ENCODE data around the gene FBXO34.

The FBXO34 gene

GRCh38 chr14:55327179-55327578, 56.0 kb downstream of the FBXO34 start:
- in situ Hi-C loops (cut with HindIII; ENCODE audit: low sequenced_read_pairs), result no loop called here
- DNase-seq (ENCODE audit: low read depth, low spot score), result no peak
- no peak overlapping the region for H3K4me3 ChIP-seq (ENCODE audit: low read depth, low read length)
- no peak for TF ChIP-seq CTCF (IDR thresholded peaks at IDR 0.05; ENCODE audit: low read depth, low read length)

GRCh38 chr14:55328317-55328716, 57.1 kb downstream of the FBXO34 start:
- H3K4me3 ChIP-seq (ENCODE audit: low read depth, low read length), result no peak overlapping the region
- TF ChIP-seq CTCF (IDR thresholded peaks at IDR 0.05; ENCODE audit: low read depth, low read length), result no peak
- in situ Hi-C loops (cut with HindIII; ENCODE audit: low sequenced_read_pairs), result no loop called here
- no peak for DNase-seq (ENCODE audit: low read depth, low spot score)

- in situ Hi-C loops (cut with HindIII; ENCODE audit: low sequenced_read_pairs), result no loop called here
- DNase-seq (ENCODE audit: low read depth, low spot score), result no peak
- no peak overlapping the region for H3K4me3 ChIP-seq (ENCODE audit: low read depth, low read length)
- TF ChIP-seq CTCF (IDR thresholded peaks at IDR 0.05; ENCODE audit: low read depth, low read length), result no peak
Measured at GRCh38 chr14:55329999-55330710, 58.9 kb downstream of the FBXO34 start.

GRCh38 chr14:55332654-55333570, 61.7 kb downstream of the FBXO34 start:
- in situ Hi-C loops (cut with HindIII; ENCODE audit: low sequenced_read_pairs), result no loop called here
- TF ChIP-seq CTCF (IDR thresholded peaks at IDR 0.05; ENCODE audit: low read depth, low read length), result no peak
- H3K4me3 ChIP-seq (ENCODE audit: low read depth, low read length), result no peak overlapping the region
- peak; percentile 51 for DNase-seq (ENCODE audit: low read depth, low spot score)

GRCh38 chr14:55333711-55334485, 62.7 kb downstream of the FBXO34 start:
- no peak overlapping the region for H3K4me3 ChIP-seq (ENCODE audit: low read depth, low read length)
- no peak for TF ChIP-seq CTCF (IDR thresholded peaks at IDR 0.05; ENCODE audit: low read depth, low read length)
- in situ Hi-C loops (cut with HindIII; ENCODE audit: low sequenced_read_pairs), result no loop called here
- peak; percentile 61 for DNase-seq (ENCODE audit: low read depth, low spot score)

GRCh38 chr14:55336162-55336561, 64.9 kb downstream of the FBXO34 start:
- no peak for TF ChIP-seq CTCF (IDR thresholded peaks at IDR 0.05; ENCODE audit: low read depth, low read length)
- in situ Hi-C loops (cut with HindIII; ENCODE audit: low sequenced_read_pairs), result no loop called here
- H3K4me3 ChIP-seq (ENCODE audit: low read depth, low read length), result no peak overlapping the region
- DNase-seq (ENCODE audit: low read depth, low spot score), result peak; percentile 31
